Measurements from ENCODE around the gene KIF26B. TPM values are rescaled to one million over a fixed set of nuclear protein-coding genes. Genes with fewer than 3 reads are reported as not detected.

The KIF26B gene
- polyA plus RNA-seq, 1 donor (not counting 4 experiments of a cell fraction or from before 2014, with no cell fraction given): 0.58 TPM

DNA sequence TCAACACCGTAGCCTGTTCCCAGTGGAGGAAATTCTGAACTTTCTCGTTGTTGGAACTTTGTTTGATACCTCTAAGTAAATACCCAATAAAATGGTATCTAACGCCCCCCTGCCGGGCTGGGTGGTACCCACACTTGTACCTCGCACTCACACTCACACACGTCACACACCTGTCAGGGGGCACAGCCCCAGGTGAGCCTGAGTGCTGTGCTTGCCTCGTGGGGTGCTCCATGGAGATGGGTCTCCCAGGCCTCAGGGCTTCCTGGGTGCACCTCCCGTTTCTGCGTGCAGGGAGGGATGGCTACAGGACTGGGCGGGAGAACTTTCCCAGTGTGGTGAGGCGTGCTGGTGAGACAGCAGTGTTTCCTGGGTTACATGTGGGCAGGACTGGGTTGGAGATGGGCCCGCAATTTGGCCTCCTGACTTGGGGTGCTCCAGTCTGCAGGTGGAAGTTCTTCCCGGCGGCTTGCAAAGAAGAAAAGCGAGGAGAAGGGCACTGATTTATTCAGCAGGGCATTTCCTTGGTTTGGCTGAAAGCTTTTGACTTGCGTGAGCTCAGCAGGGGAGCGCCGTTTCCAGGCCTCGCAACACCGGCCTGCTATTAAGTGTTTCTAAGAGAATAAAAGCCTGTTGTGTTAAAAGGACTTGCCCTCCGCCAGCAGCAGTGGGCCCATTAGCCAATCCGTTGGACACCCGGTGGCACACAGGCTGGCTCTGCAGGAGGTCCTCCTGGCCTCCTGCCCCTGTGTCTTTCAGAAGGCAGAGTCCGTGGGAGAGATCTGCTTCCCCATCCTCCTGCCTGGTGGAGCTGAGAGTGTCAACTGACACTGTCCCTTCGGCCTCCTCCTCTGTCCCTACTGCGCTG, 79.7 kb downstream of the KIF26B start:
- H3K9me1 ChIP-seq (ENCODE audit: control insufficient read depth, extremely low read depth, insufficient read depth, low read length): no peaks in the 10 kb centered on the region
- no peak overlapping the region for H2AFZ ChIP-seq (ENCODE audit: control insufficient read depth, low read length)
- no peaks in the 10 kb centered on the region for H3K79me2 ChIP-seq (ENCODE audit: control insufficient read depth, insufficient read depth, low read length)
- no peaks in the 10 kb centered on the region for H3K4me1 ChIP-seq (ENCODE audit: control insufficient read depth, extremely low read depth, insufficient read depth, low read length)
- H3K9ac ChIP-seq (ENCODE audit: control insufficient read depth, extremely low read depth, insufficient read depth, low read length): no peak overlapping the region
- no peak overlapping the region for H3K4me3 ChIP-seq (ENCODE audit: control insufficient read depth in 2 of 3, extremely low read depth in 1 of 3, insufficient read depth in 2 of 3, low read depth in 1 of 3, low read length in 3 of 3)
- dilution Hi-C loops (cut with MboI; ENCODE audit: extremely low pct_ligation_motif_present, low sequenced_read_pairs): no loop called here
- no peak overlapping the region for H3K4me2 ChIP-seq (ENCODE audit: control insufficient read depth, extremely low read depth, insufficient read depth, low read depth, low read length)
- FAIRE-seq: no peak
- no peak for TF ChIP-seq CTCF (optimal IDR thresholded peaks at IDR 0.05 in 1 of 3, IDR thresholded peaks at IDR 0.05 in 1 of 3, conservative IDR thresholded peaks at IDR 0.05 in 1 of 3; ENCODE audit: extremely low read depth in 1 of 3, insufficient read depth in 2 of 3, low read length in 3 of 3)
- TF ChIP-seq EZH2 (IDR thresholded peaks at IDR 0.05; ENCODE audit: low read length): no peak
- no peaks in the 10 kb centered on the region for H3K36me3 ChIP-seq (ENCODE audit: control insufficient read depth in 2 of 2, extremely low read depth in 1 of 2, insufficient read depth in 2 of 2, low read length in 2 of 2)
- H3K27ac ChIP-seq (ENCODE audit: control insufficient read depth, insufficient read depth, low read length): no peak overlapping the region
- DNase-seq (ENCODE audit: low read depth, low spot score): no peak
- H3K27me3 ChIP-seq (ENCODE audit: control insufficient read depth, extremely low read depth, insufficient read depth, low read length): no peaks in the 10 kb centered on the region
- H3K9me3 ChIP-seq (ENCODE audit: control insufficient read depth, low read depth, low read length): no peaks in the 10 kb centered on the region
- H4K20me1 ChIP-seq (ENCODE audit: control insufficient read depth, extremely low read depth, insufficient read depth, low read length): no peaks in the 10 kb centered on the region

DNA sequence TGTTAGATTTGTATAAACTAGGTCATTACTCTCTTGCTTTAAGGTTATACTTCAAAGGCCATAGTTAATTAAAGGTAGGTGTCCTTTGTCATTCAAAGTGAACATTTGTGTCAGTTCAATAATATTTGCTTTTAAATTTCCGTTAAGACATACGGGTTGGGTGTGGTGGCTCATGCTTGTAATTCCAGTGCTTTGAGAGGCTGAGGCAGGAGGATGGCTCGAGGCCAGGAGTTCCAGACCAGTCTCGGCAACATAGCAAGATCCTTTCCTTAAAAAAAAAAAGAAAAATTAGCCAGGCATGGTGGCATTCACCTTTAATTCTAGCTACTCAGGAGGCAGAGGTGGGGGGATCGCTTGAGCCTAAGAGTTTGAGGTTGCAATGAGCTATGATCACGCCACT, 80.4 kb downstream of the KIF26B start:
- TF ChIP-seq CTCF (optimal IDR thresholded peaks at IDR 0.05 in 1 of 3, IDR thresholded peaks at IDR 0.05 in 1 of 3, conservative IDR thresholded peaks at IDR 0.05 in 1 of 3; ENCODE audit: extremely low read depth in 1 of 3, insufficient read depth in 2 of 3, low read length in 3 of 3) (no peak), EZH2 (IDR thresholded peaks at IDR 0.05; ENCODE audit: low read length) (no peak)
- dilution Hi-C loops (cut with MboI; ENCODE audit: extremely low pct_ligation_motif_present, low sequenced_read_pairs): no loop called here
- Histone ChIP-seq H3K79me2 (ENCODE audit: control insufficient read depth, insufficient read depth, low read length) (no peaks in the 10 kb centered on the region), H3K27me3 (ENCODE audit: control insufficient read depth, extremely low read depth, insufficient read depth, low read length) (no peaks in the 10 kb centered on the region), H3K9me1 (ENCODE audit: control insufficient read depth, extremely low read depth, insufficient read depth, low read length) (no peaks in the 10 kb centered on the region), H3K27ac (ENCODE audit: control insufficient read depth, insufficient read depth, low read length) (no peak overlapping the region), H2AFZ (ENCODE audit: control insufficient read depth, low read length) (no peak overlapping the region), H3K9me3 (ENCODE audit: control insufficient read depth, low read depth, low read length) (no peaks in the 10 kb centered on the region), H3K36me3 (ENCODE audit: control insufficient read depth in 2 of 2, extremely low read depth in 1 of 2, insufficient read depth in 2 of 2, low read length in 2 of 2) (no peaks in the 10 kb centered on the region), H3K4me2 (ENCODE audit: control insufficient read depth, extremely low read depth, insufficient read depth, low read depth, low read length) (no peak overlapping the region), H3K4me3 (ENCODE audit: control insufficient read depth in 2 of 3, extremely low read depth in 1 of 3, insufficient read depth in 2 of 3, low read depth in 1 of 3, low read length in 3 of 3) (no peak overlapping the region), H3K9ac (ENCODE audit: control insufficient read depth, extremely low read depth, insufficient read depth, low read length) (no peak overlapping the region), H4K20me1 (ENCODE audit: control insufficient read depth, extremely low read depth, insufficient read depth, low read length) (no peaks in the 10 kb centered on the region), H3K4me1 (ENCODE audit: control insufficient read depth, extremely low read depth, insufficient read depth, low read length) (no peaks in the 10 kb centered on the region)
- FAIRE-seq (no peak), DNase-seq (ENCODE audit: low read depth, low spot score) (no peak)
